BLaER1 (cell line): Measurements from ENCODE around the gene CEP43.
A peak's percentile ranks its signal among the peaks of the same experiment; 100 is the strongest.

ENCODE experiments used
- H3K27ac ChIP-seq: shearing (Covaris generic); formaldehyde crosslinking; 2 replicates; pipeline ENCODE4 v1.8.1; 2022
- H3K27me3 ChIP-seq: shearing (Covaris generic); formaldehyde crosslinking; 2 replicates; pipeline ENCODE4 v1.8.1; 2022
- H3K36me3 ChIP-seq: shearing (Covaris generic); formaldehyde crosslinking; 2 replicates; pipeline ENCODE4 v1.8.1; 2022
- H3K4me1 ChIP-seq: shearing (Covaris generic); formaldehyde crosslinking; 2 replicates; pipeline ENCODE4 v1.8.1; 2022
- H3K4me2 ChIP-seq: shearing (Covaris generic); formaldehyde crosslinking; 2 replicates; pipeline ENCODE4 v1.8.1; 2022
- H3K4me3 ChIP-seq: shearing (Covaris generic); formaldehyde crosslinking; 2 replicates; pipeline ENCODE4 v1.8.1; 2022
- H3K9ac ChIP-seq: shearing (Covaris generic); formaldehyde crosslinking; 2 replicates; pipeline ENCODE4 v1.8.1; 2022
- H3K9me3 ChIP-seq: shearing (Covaris generic); formaldehyde crosslinking; 2 replicates; pipeline ENCODE4 v1.8.1; 2022
- H4K20me1 ChIP-seq: shearing (Covaris generic); formaldehyde crosslinking; 2 replicates; pipeline ENCODE4 v1.8.1; 2022
- Cebpa-rat ChIP-seq: shearing (Covaris generic); IDR thresholded peaks from 2 replicates; pipeline ENCODE4 v1.8.1; 2022

The CEP43 gene

DNA sequence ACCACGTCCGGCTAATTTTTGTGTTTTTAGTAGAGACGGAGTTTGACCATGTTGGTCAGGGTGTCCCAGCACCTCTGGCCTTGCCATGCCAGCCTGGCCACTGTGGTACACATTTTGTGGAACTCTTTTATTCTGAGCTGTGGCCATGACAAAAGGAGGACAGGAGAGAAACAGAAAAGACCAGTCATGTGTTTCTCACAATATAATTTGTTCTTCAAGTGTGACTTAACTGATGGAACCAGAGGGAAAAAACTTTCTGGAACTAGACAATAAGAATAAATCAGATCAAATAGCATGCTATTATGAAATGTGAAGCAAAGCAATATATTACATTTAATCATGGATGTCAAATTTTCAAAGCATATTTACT, 38.6 kb upstream of the CEP43 start:
- H3K36me3 ChIP-seq, result 0 out of 2 replicates have a peak, but pooled peaks cover under 1% of the 10 kb centered on the region
- H4K20me1 ChIP-seq, result no peaks in the 10 kb centered on the region
- H3K27ac ChIP-seq, result peak overlapping the region; percentile 93
- no peak for TF ChIP-seq Cebpa-rat
- no peak overlapping the region for H3K4me3 ChIP-seq
- no peak overlapping the region for H3K9ac ChIP-seq
- peaks cover 51% of the 10 kb centered on the region for H3K4me1 ChIP-seq
- peak overlapping the region; percentile 91 for H3K4me2 ChIP-seq
- peaks cover 18% of the 10 kb centered on the region for H3K9me3 ChIP-seq
- no peaks in the 10 kb centered on the region for H3K27me3 ChIP-seq

DNA sequence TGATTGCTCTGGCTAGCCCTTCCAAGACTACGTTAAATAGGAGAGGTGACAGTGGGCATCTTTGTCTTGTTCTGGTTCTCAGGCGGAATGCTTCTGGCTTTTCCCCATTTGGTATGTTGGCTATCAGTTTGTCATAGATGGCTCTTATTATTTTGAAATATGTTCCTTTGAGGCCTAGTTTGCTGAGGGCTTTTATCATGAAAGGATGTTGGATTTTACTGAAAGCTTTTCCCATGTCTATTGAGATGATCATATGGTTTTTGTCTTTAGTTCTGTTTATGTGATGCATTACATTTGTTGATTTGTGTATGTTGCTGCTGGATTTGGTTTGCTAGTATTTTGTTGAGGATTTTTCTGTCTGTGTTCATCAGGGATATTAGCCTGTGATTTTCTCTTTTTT, 32.9 kb upstream of the CEP43 start:
- H3K36me3 ChIP-seq, result peaks cover 5% of the 10 kb centered on the region; the same call in 1 of the 2 replicates
- H3K27me3 ChIP-seq, result no peaks in the 10 kb centered on the region
- no peaks in the 10 kb centered on the region for H4K20me1 ChIP-seq
- TF ChIP-seq Cebpa-rat, result no peak
- H3K9ac ChIP-seq, result no peak overlapping the region
- no peak overlapping the region for H3K4me3 ChIP-seq
- H3K4me1 ChIP-seq, result peaks cover 31% of the 10 kb centered on the region
- H3K27ac ChIP-seq, result no peak overlapping the region
- H3K9me3 ChIP-seq, result peaks cover 37% of the 10 kb centered on the region
- H3K4me2 ChIP-seq, result no peak overlapping the region

DNA sequence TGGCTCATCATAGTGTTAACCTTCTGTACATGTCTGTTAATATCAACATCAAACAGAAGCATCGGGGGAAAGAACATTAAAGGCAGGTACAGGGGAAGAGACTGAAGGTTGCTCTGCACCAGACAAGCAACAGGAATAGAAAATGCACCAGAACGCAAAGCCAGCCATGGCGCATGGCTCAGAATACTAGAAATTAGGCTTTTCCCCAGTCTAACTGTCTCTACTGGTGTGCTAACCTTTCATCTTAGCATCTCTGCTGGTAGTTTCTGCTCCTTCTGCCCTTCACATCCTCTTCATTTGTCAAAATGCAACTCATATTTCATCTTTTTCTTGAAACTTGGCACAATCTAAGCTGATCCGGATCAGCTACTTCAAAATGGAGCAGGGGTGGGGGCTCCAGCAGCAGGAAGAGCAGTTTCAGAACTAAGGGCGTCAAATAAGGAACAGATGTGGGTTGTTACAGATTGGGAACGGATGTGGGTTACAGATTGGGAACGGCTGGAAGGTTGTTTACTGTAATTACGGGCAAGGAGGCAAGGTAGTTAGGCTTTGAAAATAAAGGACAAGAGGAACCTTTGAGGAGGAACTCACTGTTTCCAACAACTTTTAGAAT, 29.7 kb upstream of the CEP43 start:
- peaks cover 29% of the 10 kb centered on the region for H3K36me3 ChIP-seq
- peak overlapping the region; percentile 69; the same call in 1 of the 2 replicates for H3K27ac ChIP-seq
- H3K9ac ChIP-seq, result no peak overlapping the region
- H4K20me1 ChIP-seq, result no peaks in the 10 kb centered on the region
- peaks cover 39% of the 10 kb centered on the region for H3K4me1 ChIP-seq
- H3K4me2 ChIP-seq, result peak overlapping the region; percentile 61
- H3K4me3 ChIP-seq, result 0 out of 2 replicates have a peak overlapping the region, but pooled peaks have one; percentile 2
- no peaks in the 10 kb centered on the region for H3K27me3 ChIP-seq
- peaks cover 39% of the 10 kb centered on the region for H3K9me3 ChIP-seq
- no peak for TF ChIP-seq Cebpa-rat

DNA sequence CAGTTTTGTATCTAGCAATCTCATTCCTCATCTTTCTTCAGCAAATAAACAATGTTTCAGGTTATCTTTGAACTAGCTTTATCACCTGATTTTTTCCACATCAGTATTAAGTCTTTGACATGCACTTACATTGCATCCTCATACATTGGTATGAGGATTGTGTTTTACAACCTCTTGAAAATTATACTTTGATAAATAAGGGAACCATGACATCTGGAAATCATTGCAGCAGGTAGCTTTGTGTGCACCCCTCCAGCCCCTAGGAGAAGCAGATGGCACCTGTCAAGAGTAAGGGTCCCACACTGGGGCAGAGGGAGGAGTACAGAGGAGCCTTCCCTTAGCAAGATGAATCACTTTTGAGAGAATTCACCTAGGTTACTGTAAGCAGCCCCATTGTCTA, 29.1 kb upstream of the CEP43 start:
- Histone ChIP-seq H3K4me1 (peaks cover 39% of the 10 kb centered on the region), H3K27ac (peak overlapping the region; percentile 69), H3K9ac (no peak overlapping the region), H3K9me3 (peaks cover 33% of the 10 kb centered on the region), H3K4me2 (peak overlapping the region; percentile 61), H3K4me3 (no peak overlapping the region), H3K36me3 (peaks cover 35% of the 10 kb centered on the region), H3K27me3 (no peaks in the 10 kb centered on the region), H4K20me1 (no peaks in the 10 kb centered on the region)
- TF ChIP-seq Cebpa-rat, result no peak

DNA sequence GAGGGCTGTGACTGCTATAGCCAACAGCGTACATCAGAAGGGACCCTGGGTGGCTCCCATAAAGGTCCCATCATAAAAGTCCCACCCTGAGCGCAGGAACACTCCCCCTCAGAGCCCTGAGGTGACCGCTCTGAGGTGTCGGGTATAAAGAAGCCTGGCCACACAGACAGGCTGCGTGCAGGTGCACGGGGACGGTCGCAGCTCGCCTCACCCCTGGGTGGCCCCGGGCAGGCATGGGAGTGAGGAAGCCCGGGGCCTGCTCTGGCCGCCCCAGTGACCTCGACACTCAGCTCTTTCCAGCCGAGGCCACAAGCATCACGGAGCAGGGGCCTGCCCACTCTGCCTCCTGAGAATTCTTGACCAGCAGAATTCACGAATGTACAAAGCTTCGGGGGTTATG, 28.4 kb upstream of the CEP43 start:
- H3K4me3 ChIP-seq, result no peak overlapping the region
- H3K27ac ChIP-seq, result peak overlapping the region; percentile 69
- no peak overlapping the region; the same call in 1 of the 2 replicates for H3K9ac ChIP-seq
- H3K36me3 ChIP-seq, result peaks cover 40% of the 10 kb centered on the region
- H3K4me2 ChIP-seq, result peak overlapping the region; percentile 61
- peaks cover 29% of the 10 kb centered on the region for H3K9me3 ChIP-seq
- no peaks in the 10 kb centered on the region for H3K27me3 ChIP-seq
- no peak for TF ChIP-seq Cebpa-rat
- peaks cover 39% of the 10 kb centered on the region for H3K4me1 ChIP-seq
- H4K20me1 ChIP-seq, result no peaks in the 10 kb centered on the region

DNA sequence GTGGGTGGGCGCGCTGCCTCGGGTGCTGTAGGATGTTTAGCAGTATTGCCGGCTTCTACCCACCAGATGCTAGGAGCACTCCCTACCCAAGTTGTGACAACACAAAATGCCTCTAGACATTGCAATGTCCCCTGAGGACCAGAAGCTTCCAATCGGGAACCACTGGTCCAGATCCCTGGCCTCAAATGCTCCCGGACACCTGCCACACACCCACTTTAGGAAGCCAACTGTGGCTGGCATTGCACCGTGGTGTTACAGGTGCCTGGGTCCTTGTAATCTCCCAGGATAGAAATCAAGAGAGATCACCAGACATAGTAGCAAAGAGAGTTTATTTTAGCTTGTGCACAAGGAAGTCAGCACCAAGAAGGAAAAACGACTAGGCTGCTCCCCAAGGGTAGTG, 27.9 kb upstream of the CEP43 start:
- Histone ChIP-seq H3K4me1 (peaks cover 39% of the 10 kb centered on the region), H3K36me3 (peaks cover 43% of the 10 kb centered on the region), H3K27ac (peak overlapping the region; percentile 69), H3K9ac (no peak overlapping the region), H3K4me2 (peak overlapping the region; percentile 61), H4K20me1 (no peaks in the 10 kb centered on the region), H3K9me3 (peaks cover 24% of the 10 kb centered on the region), H3K4me3 (no peak overlapping the region), H3K27me3 (no peaks in the 10 kb centered on the region)
- no peak for TF ChIP-seq Cebpa-rat

DNA sequence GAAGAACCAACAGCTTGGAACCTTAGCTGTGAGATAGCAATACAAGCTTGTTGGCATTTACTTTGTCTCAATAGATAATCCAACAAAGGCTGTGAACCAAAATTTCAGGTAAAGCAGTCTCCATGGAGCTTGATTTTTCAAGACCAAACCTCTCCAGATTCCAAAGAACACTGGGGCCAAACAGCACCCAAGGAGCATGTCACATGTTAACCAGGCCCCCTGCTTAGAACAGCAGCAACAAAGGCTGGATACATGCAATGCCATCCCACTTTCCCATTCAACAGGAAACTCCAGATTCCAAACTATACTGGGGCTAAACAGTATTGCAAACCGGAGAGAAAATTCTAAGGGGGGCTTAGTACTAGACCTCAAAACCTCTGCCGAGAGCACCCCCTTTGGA, 27.1 kb upstream of the CEP43 start:
- Histone ChIP-seq H3K36me3 (peaks cover 50% of the 10 kb centered on the region), H3K27ac (peak overlapping the region; percentile 69), H3K27me3 (no peaks in the 10 kb centered on the region), H3K4me3 (no peak overlapping the region), H3K9me3 (peaks cover 16% of the 10 kb centered on the region; the same call in 1 of the 2 replicates), H3K4me2 (peak overlapping the region; percentile 61), H3K9ac (no peak overlapping the region), H4K20me1 (no peaks in the 10 kb centered on the region), H3K4me1 (peaks cover 39% of the 10 kb centered on the region)
- no peak for TF ChIP-seq Cebpa-rat

DNA sequence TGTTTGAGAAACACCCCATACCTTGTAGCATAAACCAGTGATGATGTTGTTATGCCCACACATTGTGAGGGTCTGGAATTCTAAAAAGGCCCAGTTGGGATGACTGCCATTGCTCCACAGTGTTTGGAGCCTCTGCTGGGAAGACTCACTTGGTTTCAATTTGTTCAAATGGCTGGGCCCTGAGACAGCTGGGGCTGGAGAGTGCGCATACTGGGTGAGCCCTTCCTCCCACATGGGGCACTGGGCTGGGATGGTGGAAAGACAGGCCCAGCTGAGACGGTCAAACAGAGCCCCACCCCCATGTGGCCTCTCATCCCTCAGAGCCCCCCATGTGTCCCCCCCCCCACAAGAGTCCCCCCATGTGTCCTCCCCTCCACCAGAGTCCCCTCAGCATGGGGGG, 22.6 kb upstream of the CEP43 start:
- H4K20me1 ChIP-seq, result no peaks in the 10 kb centered on the region
- no peak overlapping the region for H3K9ac ChIP-seq
- peaks cover 73% of the 10 kb centered on the region for H3K36me3 ChIP-seq
- peaks cover 11% of the 10 kb centered on the region; the same call in 1 of the 2 replicates for H3K9me3 ChIP-seq
- peaks cover 10% of the 10 kb centered on the region for H3K4me1 ChIP-seq
- no peak overlapping the region for H3K4me2 ChIP-seq
- H3K27me3 ChIP-seq, result no peaks in the 10 kb centered on the region
- no peak for TF ChIP-seq Cebpa-rat
- no peak overlapping the region for H3K4me3 ChIP-seq
- H3K27ac ChIP-seq, result no peak overlapping the region

DNA sequence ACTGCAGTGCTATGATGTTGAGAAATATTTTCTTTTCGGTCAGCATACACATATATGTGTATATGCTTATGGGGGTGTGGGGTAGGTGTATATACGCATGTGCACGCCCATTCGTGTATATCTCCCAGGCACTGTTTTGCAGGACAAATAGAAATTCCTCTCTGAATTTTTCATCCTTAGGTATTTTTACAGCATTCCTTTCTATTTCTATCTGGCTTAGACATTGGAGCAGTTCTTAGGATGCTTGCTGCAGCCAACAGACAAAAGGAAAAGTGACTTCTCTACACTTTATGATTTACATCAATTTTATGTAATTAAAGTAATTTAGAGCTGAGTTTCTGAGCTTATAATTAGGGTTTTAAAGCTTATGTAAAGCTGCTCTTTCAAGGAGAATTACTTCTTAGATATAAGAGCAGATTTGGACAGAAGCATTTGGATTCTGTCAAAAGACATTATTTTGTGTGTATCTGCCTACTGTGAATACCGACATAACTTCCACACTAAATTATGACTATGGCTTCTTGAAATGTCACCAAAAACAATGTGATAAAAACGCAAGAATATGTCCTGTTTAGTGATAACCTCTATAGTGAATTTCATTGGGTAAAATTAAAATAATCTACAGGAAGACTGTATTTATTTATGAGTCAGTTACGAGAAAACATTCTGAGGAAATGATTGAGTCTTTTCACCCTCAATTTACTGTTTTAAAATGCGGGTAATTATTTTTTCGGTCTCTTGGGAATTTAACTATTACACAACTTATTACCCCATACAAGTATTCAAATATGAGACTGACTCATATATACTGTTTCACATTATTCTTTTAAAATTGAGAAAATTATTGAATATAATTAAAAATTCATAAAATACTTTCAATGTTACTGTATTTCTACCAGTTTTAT, 21.3 kb upstream of the CEP43 start:
- no peak overlapping the region for H3K9ac ChIP-seq
- TF ChIP-seq Cebpa-rat, result no peak
- H3K4me2 ChIP-seq, result no peak overlapping the region
- no peak overlapping the region for H3K4me3 ChIP-seq
- peaks cover 7% of the 10 kb centered on the region; the same call in 1 of the 2 replicates for H3K9me3 ChIP-seq
- H3K27ac ChIP-seq, result no peak overlapping the region
- H3K27me3 ChIP-seq, result no peaks in the 10 kb centered on the region
- H3K36me3 ChIP-seq, result peaks cover 78% of the 10 kb centered on the region
- no peaks in the 10 kb centered on the region for H4K20me1 ChIP-seq
- H3K4me1 ChIP-seq, result no peaks in the 10 kb centered on the region

DNA sequence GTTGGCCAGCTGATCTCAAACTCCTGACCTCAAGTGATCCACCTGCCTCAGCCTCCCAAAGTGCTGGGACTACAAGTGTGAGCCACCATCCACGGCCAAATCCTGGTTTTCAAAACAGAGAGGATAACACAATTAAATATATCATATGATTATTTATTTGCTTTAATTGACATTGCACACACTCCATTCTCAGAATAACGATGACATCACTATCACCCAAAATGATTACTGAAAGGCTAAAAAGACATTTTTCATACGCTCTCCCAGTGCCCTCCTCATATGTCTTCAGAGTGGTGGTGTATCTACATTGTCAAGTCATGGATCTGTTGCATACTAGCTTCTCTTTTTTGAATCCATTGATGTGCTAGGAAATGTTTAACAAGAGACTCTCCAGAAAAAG, 18.5 kb upstream of the CEP43 start:
- no peak overlapping the region for H3K27ac ChIP-seq
- H4K20me1 ChIP-seq, result no peaks in the 10 kb centered on the region
- H3K36me3 ChIP-seq, result peaks cover 66% of the 10 kb centered on the region
- H3K4me1 ChIP-seq, result no peaks in the 10 kb centered on the region
- TF ChIP-seq Cebpa-rat, result no peak
- no peaks in the 10 kb centered on the region for H3K27me3 ChIP-seq
- H3K9me3 ChIP-seq, result peaks cover 5% of the 10 kb centered on the region
- no peak overlapping the region for H3K4me3 ChIP-seq
- H3K4me2 ChIP-seq, result no peak overlapping the region
- H3K9ac ChIP-seq, result no peak overlapping the region
